Trophoblast cell (in vitro differentiated cells and primary cell): ENCODE results near the gene WDPCP.
"Not testable (repeated sequence)": the region's sequence is repeated elsewhere in the genome, so short reads cannot be mapped to it uniquely, and the experiment has no call there.

Experiments used
- DNase-seq, 2 donors: peaks; one replicate each; pipeline ENCODE4 v3.0.0-alpha.2; 2016
- H2AFZ ChIP-seq: 2 replicates; pipeline ENCODE4 v1.6.1; 2013; ENCODE audit warnings: low read length, moderate library complexity, mild to moderate bottlenecking; ENCODE audit not compliant: insufficient read depth, poor library complexity
- H2AK5ac ChIP-seq: 2 replicates; pipeline ENCODE4 v1.6.1; 2013; ENCODE audit warnings: mild to moderate bottlenecking, low read length
- H2BK120ac ChIP-seq: 2 replicates; pipeline ENCODE4 v1.6.1; 2013; ENCODE audit warnings: low read length, mild to moderate bottlenecking, moderate library complexity; ENCODE audit not compliant: insufficient read depth, poor library complexity
- H2BK12ac ChIP-seq: 2 replicates; pipeline ENCODE4 v1.6.1; 2013; ENCODE audit warnings: mild to moderate bottlenecking, low read length, moderate library complexity
- H2BK5ac ChIP-seq: 2 replicates; pipeline ENCODE4 v1.6.1; 2013; ENCODE audit warnings: low read length, low read depth, moderate library complexity, mild to moderate bottlenecking; ENCODE audit not compliant: poor library complexity
- H3K14ac ChIP-seq: 2 replicates; pipeline ENCODE4 v1.6.1; 2013; ENCODE audit warnings: mild to moderate bottlenecking, low read length
- H3K18ac ChIP-seq: 2 replicates; pipeline ENCODE4 v1.6.1; 2013; ENCODE audit warnings: mild to moderate bottlenecking, low read length
- H3K23ac ChIP-seq: 2 replicates; pipeline ENCODE4 v1.6.1; 2013; ENCODE audit warnings: low read length
- H3K27ac ChIP-seq: 2 replicates; pipeline ENCODE4 v1.5.1; 2013; ENCODE audit warnings: low read depth, mild to moderate bottlenecking, inconsistent platforms, low read length, moderate library complexity
- H3K27me3 ChIP-seq: 2 replicates; pipeline ENCODE4 v1.6.1; 2013; ENCODE audit warnings: inconsistent platforms, mild to moderate bottlenecking, low read length, moderate library complexity; ENCODE audit not compliant: insufficient read depth
- H3K36me3 ChIP-seq, 2 experiments: 1 replicate in 1 of 2; 2 replicates in 1 of 2; pipeline ENCODE4 v1.6.1; 2013; ENCODE audit warnings: low read length in 2 of 2, mild to moderate bottlenecking in 2 of 2, moderate library complexity in 1 of 2; ENCODE audit not compliant: insufficient read depth in 2 of 2, control insufficient read depth in 1 of 2
- H3K4ac ChIP-seq: 2 replicates; pipeline ENCODE4 v1.6.1; 2013; ENCODE audit warnings: low read depth, mild to moderate bottlenecking, low read length, moderate library complexity
- H3K4me1 ChIP-seq, 2 experiments: 1 replicate in 1 of 2; 2 replicates in 1 of 2; pipeline ENCODE4 v1.6.1; 2013; ENCODE audit warnings: low read length in 2 of 2, mild to moderate bottlenecking in 2 of 2, moderate library complexity in 1 of 2; ENCODE audit not compliant: insufficient read depth in 2 of 2, control insufficient read depth in 1 of 2
- H3K4me2 ChIP-seq: 2 replicates; pipeline ENCODE4 v1.6.1; 2013; ENCODE audit warnings: inconsistent platforms, mild to moderate bottlenecking, low read length, moderate library complexity
- H3K4me3 ChIP-seq: 2 replicates; pipeline ENCODE4 v1.5.1; 2013; ENCODE audit warnings: mild to moderate bottlenecking, low read depth, low read length, inconsistent platforms
- H3K79me1 ChIP-seq: one replicate; pipeline ENCODE4 v1.6.1; 2013; ENCODE audit warnings: low read length
- H3K79me2 ChIP-seq: 2 replicates; pipeline ENCODE4 v1.6.1; 2013; ENCODE audit warnings: low read length, mild to moderate bottlenecking; ENCODE audit not compliant: control insufficient read depth, insufficient read depth, poor library complexity
- H3K9ac ChIP-seq: 2 replicates; pipeline ENCODE4 v1.6.1; 2013; ENCODE audit warnings: mild to moderate bottlenecking, low read length
- H3K9me3 ChIP-seq: 2 replicates; pipeline ENCODE4 v1.6.1; 2013; ENCODE audit warnings: low read depth, mild to moderate bottlenecking, control low read depth, inconsistent platforms, low read length; ENCODE audit not compliant: insufficient read depth
- H4K12ac ChIP-seq: 2 replicates; pipeline ENCODE4 v1.6.1; 2013; ENCODE audit warnings: low read depth, mild to moderate bottlenecking, low read length, moderate library complexity
- H4K8ac ChIP-seq: 2 replicates; pipeline ENCODE4 v1.6.1; 2013; ENCODE audit warnings: low read depth, mild to moderate bottlenecking, low read length, moderate library complexity
- H4K91ac ChIP-seq: one replicate; pipeline ENCODE4 v1.6.1; 2013; ENCODE audit warnings: low read depth, mild to moderate bottlenecking, low read length, moderate library complexity
- WGBS: extraction: QIAGEN DNeasy Blood & Tissue Kit; methylation state at CpG from one replicate; pipeline ENCODE4 v1.1.7; 2013; ENCODE audit warnings: missing lambda C conversion rate; ENCODE audit not compliant: insufficient read length, insufficient coverage; ENCODE audit errors: extremely low coverage; 5-methylcytosine and 5-hydroxymethylcytosine counted together

The WDPCP gene

GRCh38 chr2:63469313-63469712, 119.0 kb downstream of the WDPCP start:
- H3K4me2 ChIP-seq, H3K79me1 ChIP-seq, H3K23ac ChIP-seq, H3K27me3 ChIP-seq, DNase-seq, H2AFZ ChIP-seq, H3K79me2 ChIP-seq, H3K9ac ChIP-seq, H3K27ac ChIP-seq, H4K8ac ChIP-seq, H3K18ac ChIP-seq, H3K4me1 ChIP-seq, H3K36me3 ChIP-seq, H3K14ac ChIP-seq, H4K12ac ChIP-seq, H2AK5ac ChIP-seq, H3K4ac ChIP-seq, H3K9me3 ChIP-seq, H2BK5ac ChIP-seq, H3K4me3 ChIP-seq, H2BK12ac ChIP-seq, H2BK120ac ChIP-seq, H4K91ac ChIP-seq: not testable (repeated sequence)
- WGBS, result no CpG with 5 or more reads among the region's 1 CpG

- no peak overlapping the region for H3K4me3 ChIP-seq
- H2BK120ac ChIP-seq, result no peak overlapping the region
- no peaks in the 10 kb centered on the region for H3K79me1 ChIP-seq
- no peaks in the 10 kb centered on the region for H3K4me1 ChIP-seq
- no peak overlapping the region for H3K9ac ChIP-seq
- H3K79me2 ChIP-seq, result no peaks in the 10 kb centered on the region
- no peak overlapping the region for H3K18ac ChIP-seq
- no peak overlapping the region for H4K91ac ChIP-seq
- no peaks in the 10 kb centered on the region for H3K27me3 ChIP-seq
- no peak overlapping the region for H4K12ac ChIP-seq
- H3K4me2 ChIP-seq, result no peak overlapping the region
- H2AK5ac ChIP-seq, result no peak overlapping the region
- H3K14ac ChIP-seq, result no peak overlapping the region
- H4K8ac ChIP-seq, result no peak overlapping the region
- no peaks in the 10 kb centered on the region for H3K9me3 ChIP-seq
- no peak overlapping the region for H3K27ac ChIP-seq
- no peak overlapping the region for H2AFZ ChIP-seq
- H3K36me3 ChIP-seq, result no peaks in the 10 kb centered on the region
- H2BK12ac ChIP-seq, result no peak overlapping the region
- DNase-seq, result no peak
- no CpG with 5 or more reads among the region's 1 CpG for WGBS
- H3K23ac ChIP-seq, result no peak overlapping the region
- no peak overlapping the region for H3K4ac ChIP-seq
- H2BK5ac ChIP-seq, result no peak overlapping the region
These were observed 122.6 kb downstream of the WDPCP start for GRCh38 chr2:63465633-63466032.

DNA sequence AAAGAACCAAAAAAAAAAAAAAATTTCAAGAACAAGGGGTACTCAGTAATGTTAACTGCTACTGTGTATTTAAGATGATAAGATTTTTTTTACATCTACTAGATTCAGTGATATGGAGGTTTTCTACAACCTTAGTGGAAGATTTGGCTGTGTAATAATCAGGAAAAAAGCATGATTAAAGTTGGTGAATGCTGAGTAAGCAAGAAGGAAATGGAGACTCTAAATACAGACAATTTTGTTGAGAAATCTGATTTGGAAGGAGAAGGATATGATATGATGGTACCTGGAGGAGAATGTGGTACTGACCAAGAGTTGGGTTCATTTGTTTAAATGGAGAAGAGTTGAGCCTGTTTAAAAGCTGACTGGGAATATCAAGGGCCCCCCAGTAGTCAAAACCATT, 125.1 kb downstream of the WDPCP start:
- Histone ChIP-seq H3K27ac (no peak overlapping the region), H2AFZ (no peak overlapping the region), H3K79me2 (no peaks in the 10 kb centered on the region), H3K23ac (no peak overlapping the region), H3K79me1 (no peaks in the 10 kb centered on the region), H3K4me2 (no peak overlapping the region), H3K4me3 (no peak overlapping the region), H2AK5ac (no peak overlapping the region), H4K91ac (no peak overlapping the region), H3K18ac (no peak overlapping the region), H3K36me3 (no peaks in the 10 kb centered on the region), H2BK5ac (no peak overlapping the region), H3K9ac (no peak overlapping the region), H4K12ac (no peak overlapping the region), H3K4ac (no peak overlapping the region), H3K14ac (no peak overlapping the region), H4K8ac (no peak overlapping the region), H3K4me1 (no peaks in the 10 kb centered on the region), H2BK12ac (no peak overlapping the region), H3K9me3 (no peaks in the 10 kb centered on the region), H3K27me3 (no peaks in the 10 kb centered on the region), H2BK120ac (no peak overlapping the region)
- no peak for DNase-seq

GRCh38 chr2:63446658-63447057, 141.6 kb downstream of the WDPCP start:
- no peak overlapping the region for H2AK5ac ChIP-seq
- DNase-seq, result no peak
- H3K36me3 ChIP-seq, result no peaks in the 10 kb centered on the region
- no peak overlapping the region for H2BK5ac ChIP-seq
- no peak overlapping the region for H4K91ac ChIP-seq
- H3K27me3 ChIP-seq, result no peaks in the 10 kb centered on the region
- no peaks in the 10 kb centered on the region for H3K4me1 ChIP-seq
- H2AFZ ChIP-seq, result no peak overlapping the region
- no peak overlapping the region for H3K9ac ChIP-seq
- H2BK12ac ChIP-seq, result no peak overlapping the region
- H4K12ac ChIP-seq, result no peak overlapping the region
- no peak overlapping the region for H3K23ac ChIP-seq
- no CpG with 5 or more reads among the region's 1 CpG for WGBS
- H3K9me3 ChIP-seq, result no peaks in the 10 kb centered on the region
- H3K27ac ChIP-seq, result no peak overlapping the region
- no peak overlapping the region for H4K8ac ChIP-seq
- no peak overlapping the region for H3K18ac ChIP-seq
- H3K4me3 ChIP-seq, result no peak overlapping the region
- no peaks in the 10 kb centered on the region for H3K79me1 ChIP-seq
- H2BK120ac ChIP-seq, result no peak overlapping the region
- no peak overlapping the region for H3K14ac ChIP-seq
- H3K4ac ChIP-seq, result no peak overlapping the region
- H3K4me2 ChIP-seq, result no peak overlapping the region
- no peaks in the 10 kb centered on the region for H3K79me2 ChIP-seq
